Pancreas (tissue), 10 donors: ENCODE data around the gene UBE2J2. TPM values are rescaled to one million over a fixed set of nuclear protein-coding genes. Genes with fewer than 3 reads are reported as not detected.

Experiments used
- ATAC-seq, 4 donors: fragments of 200-7000 bp; cut with Tn5 transposase; one replicate each; pipeline versions ENCODE4 v1.8.0 to v1.9.1; 2020; ENCODE audit warnings: mild to moderate bottlenecking in 4 of 4, moderate library complexity in 4 of 4
- DNase-seq, 6 donors: peaks; one replicate each; pipeline ENCODE4 v3.0.0-alpha.2; 2020
- FAIRE-seq: peaks from 2 replicates; lab custom pipeline; 2012; peaks lifted over from hg19 to GRCh38; lab: Jason Lieb, UNC
- H3K27ac ChIP-seq, 4 donors: fragments of 200-600 bp; sonication (generic); 1 replicate in 3 of 4; 2 replicates in 1 of 4; pipeline versions ENCODE4 v1.5.0 to v1.8.0; 2020
- H3K27me3 ChIP-seq, 4 donors: fragments of 200-600 bp; one replicate each; pipeline ENCODE4 v1.8.0; 2021
- H3K36me3 ChIP-seq, 3 donors: fragments of 200-600 bp; sonication (generic) in 1 of 3; one replicate each; pipeline versions ENCODE4 v1.5.0 to v1.8.0; 2020 to 2021
- H3K4me1 ChIP-seq, 3 donors: fragments of 200-600 bp; one replicate each; pipeline ENCODE4 v1.8.0; 2021
- H3K4me3 ChIP-seq, 4 donors: fragments of 200-600 bp; sonication (generic) in 2 of 4; one replicate each; pipeline versions ENCODE4 v1.5.0 to v1.8.0; 2020 to 2021
- H3K9me3 ChIP-seq, 4 donors: fragments of 200-600 bp; one replicate each; pipeline ENCODE4 v1.8.0; 2021
- WGBS, 2 donors: extraction: QIAGEN DNeasy Blood & Tissue Kit; methylation state at CpG; one replicate each; pipeline ENCODE4 v1.1.7; 2013; 5-methylcytosine and 5-hydroxymethylcytosine counted together
- intact Hi-C, 3 donors: fragments of 100-400 bp; cut with DNase I; formaldehyde crosslinking; loops; one replicate each; pipeline versions ENCODE4 v1.11.1 to v1.14.2; 2022
- polyA plus RNA-seq, 2 donors: library from polyadenylated mRNA; stranded (reverse); fragments of 200-250 nt; gene quantifications; one replicate each; pipeline ENCODE4 v1.2.3, GENCODE V29; 2013
- total RNA-seq, 6 donors: library from RNA; stranded (reverse); fragmentation: NEBNext Ultra II Directional in 4 of 6; extraction: Animal tissue kit (Norgen Biotek cat#: 25700) in 4 of 6; gene quantifications; one replicate each; pipeline versions ENCODE4 v1.2.1 to v1.2.4, GENCODE V29; 2021 to 2023
- TF ChIP-seq, protein P1 (sequence below), 4 donors: fragments of 200-600 bp; sonication (generic) in 3 of 4; IDR thresholded peaks; one replicate each; pipeline versions ENCODE4 v1.5.0 to v1.8.0; 2021; ENCODE audit warnings: antibody characterized with exemption in 4 of 4
- donor health status: healthy with polysubstance abuse.
- donor health status: DM: no; HTN: no; CAD: no; lungs with moderate emphysema.
- donor health status: DM: no; HTN: no; CAD: no.
- donor health status: control.
- donor health status: control.
- donor health status: Bipolar disorder and iron deficiency.
- donor health status: DM: yes; HTN: yes; CAD: no.
- donor health status: DM: no; HTN: no; CAD: no.
- donor health status: DM: no; HTN: no; CAD: no.
- donor health status: DM: yes; HTN: yes; CAD: no.

Gene UBE2J2
- total and polyA plus RNA-seq, 8 donors = 20.8 to 44.5 (median 22.7) TPM

GRCh38 chr1:1310109-1310385, 36.4 kb upstream of the UBE2J2 start:
- Histone ChIP-seq H3K4me1 (peaks cover 7 to 25% (median 19%) of the 10 kb centered on the region in 3 donors), H3K9me3 (no peaks in the 10 kb centered on the region), H3K27me3 (no peaks in the 10 kb centered on the region), H3K27ac (peak overlapping the region in 1 of 4 donors; percentile 97), H3K4me3 (peak overlapping the region in 1 of 4 donors; percentile 86), H3K36me3 (peaks cover 0 to 32% (median 21%) of the 10 kb centered on the region in 3 donors)
- WGBS, 2 donors = 67 to 96% methylated on average over 3 of the region's 3 CpGs
- DNase-seq = no peak
- no peak for FAIRE-seq
- intact Hi-C loops = no loop called here
- no peak for ATAC-seq
- TF ChIP-seq, protein P1, sequence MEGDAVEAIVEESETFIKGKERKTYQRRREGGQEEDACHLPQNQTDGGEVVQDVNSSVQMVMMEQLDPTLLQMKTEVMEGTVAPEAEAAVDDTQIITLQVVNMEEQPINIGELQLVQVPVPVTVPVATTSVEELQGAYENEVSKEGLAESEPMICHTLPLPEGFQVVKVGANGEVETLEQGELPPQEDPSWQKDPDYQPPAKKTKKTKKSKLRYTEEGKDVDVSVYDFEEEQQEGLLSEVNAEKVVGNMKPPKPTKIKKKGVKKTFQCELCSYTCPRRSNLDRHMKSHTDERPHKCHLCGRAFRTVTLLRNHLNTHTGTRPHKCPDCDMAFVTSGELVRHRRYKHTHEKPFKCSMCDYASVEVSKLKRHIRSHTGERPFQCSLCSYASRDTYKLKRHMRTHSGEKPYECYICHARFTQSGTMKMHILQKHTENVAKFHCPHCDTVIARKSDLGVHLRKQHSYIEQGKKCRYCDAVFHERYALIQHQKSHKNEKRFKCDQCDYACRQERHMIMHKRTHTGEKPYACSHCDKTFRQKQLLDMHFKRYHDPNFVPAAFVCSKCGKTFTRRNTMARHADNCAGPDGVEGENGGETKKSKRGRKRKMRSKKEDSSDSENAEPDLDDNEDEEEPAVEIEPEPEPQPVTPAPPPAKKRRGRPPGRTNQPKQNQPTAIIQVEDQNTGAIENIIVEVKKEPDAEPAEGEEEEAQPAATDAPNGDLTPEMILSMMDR (IDR thresholded peaks at IDR 0.05) = no peak

DNA sequence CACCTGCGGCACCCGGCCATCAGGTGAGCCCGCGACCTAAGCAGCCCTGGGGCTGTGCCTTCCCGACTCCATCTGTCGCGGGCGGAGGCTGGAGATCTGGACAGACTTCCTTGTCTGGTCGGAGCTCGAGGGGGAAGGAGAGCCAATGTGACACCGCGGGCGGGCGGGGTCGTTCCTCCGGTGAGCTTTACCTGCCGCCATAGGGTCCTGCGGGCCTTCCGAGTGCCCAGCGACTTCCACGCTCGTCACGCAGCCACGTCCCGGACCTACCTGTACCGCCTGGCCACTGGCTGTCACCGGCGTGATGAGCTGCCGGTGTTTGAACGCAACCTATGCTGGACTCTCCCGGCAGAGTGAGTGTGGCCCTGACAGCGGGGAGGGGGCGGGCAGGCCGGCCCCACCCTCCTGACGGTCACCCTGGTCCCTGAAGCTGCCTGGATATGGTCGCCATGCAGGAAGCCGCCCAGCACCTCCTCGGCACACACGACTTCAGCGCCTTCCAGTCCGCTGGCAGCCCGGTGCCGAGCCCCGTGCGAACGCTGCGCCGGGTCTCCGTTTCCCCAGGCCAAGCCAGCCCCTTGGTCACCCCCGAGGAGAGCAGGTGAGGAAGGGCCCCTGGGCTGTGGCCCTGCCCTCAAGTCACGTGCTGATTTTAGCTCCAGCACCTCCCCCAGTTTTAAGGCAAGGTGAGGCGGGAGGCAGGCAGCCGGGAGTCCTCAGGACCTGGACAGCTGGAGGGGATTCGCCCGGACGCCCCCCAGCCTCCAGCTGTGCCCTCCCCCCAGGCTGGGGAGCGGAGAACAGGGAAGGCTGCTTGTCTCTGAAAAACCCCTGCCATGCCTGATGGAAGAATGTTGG, 35.8 kb upstream of the UBE2J2 start:
- ATAC-seq = peak; percentile 2 to 10 (median 8)
- WGBS, 2 donors = 18 to 28% methylated on average over 54 to 57 of the region's 57 CpGs
- Histone ChIP-seq H3K9me3 (no peaks in the 10 kb centered on the region), H3K4me1 (peaks cover 7 to 26% (median 24%) of the 10 kb centered on the region in 3 donors), H3K4me3 (peak overlapping the region; percentile 56 to 92 (median 84)), H3K27ac (peak overlapping the region; percentile 90 to 97 (median 94)), H3K27me3 (no peaks in the 10 kb centered on the region), H3K36me3 (peaks cover 0 to 27% (median 20%) of the 10 kb centered on the region in 3 donors)
- intact Hi-C loops = no loop called here
- TF ChIP-seq, protein P1 (IDR thresholded peaks at IDR 0.05) = no peak
- no peak for FAIRE-seq
- DNase-seq = peak in 4 of 6 donors; percentile 56 to 78 (median 66)

GRCh38 chr1:1308756-1309250, 35.1 kb upstream of the UBE2J2 start:
- TF ChIP-seq, protein P1 (IDR thresholded peaks at IDR 0.05) = no peak
- Histone ChIP-seq H3K4me1 (peaks cover 7 to 28% (median 24%) of the 10 kb centered on the region in 3 donors), H3K9me3 (no peaks in the 10 kb centered on the region), H3K27me3 (no peaks in the 10 kb centered on the region), H3K4me3 (peak overlapping the region; percentile 56 to 92 (median 84)), H3K36me3 (peaks cover 0 to 21% (median 13%) of the 10 kb centered on the region in 3 donors), H3K27ac (peak overlapping the region; percentile 90 to 97 (median 94))
- intact Hi-C loops = no loop called here
- DNase-seq = peak in 3 of 6 donors; percentile 39 to 79 (median 71)
- FAIRE-seq = no peak
- 0 to 1% methylated on average over 33 to 66 of the region's 66 CpGs for WGBS, 2 donors
- ATAC-seq = peak; percentile 4 to 10 (median 6)

GRCh38 chr1:1307923-1308755, 34.5 kb upstream of the UBE2J2 start, which contains the start of the genes ACAP3 and PUSL1:
Gene ACAP3, minus strand, starts transcription at chr1:1307930. Its CDS starts 115 bp downstream, at chr1:1307815.
Gene PUSL1, plus strand, starts transcription at chr1:1308597. Its CDS starts 47 bp downstream, at chr1:1308644.
- DNase-seq (peak; percentile 81 to 94 (median 89)), FAIRE-seq (no peak)

More at GRCh38 chr1:1307923-1308755, 34.5 kb upstream of the UBE2J2 start, which contains the start of the genes ACAP3 and PUSL1:
- Histone ChIP-seq H3K27ac (peak within 1 kb of the TSS; percentile 90 to 97 (median 94)), H3K27me3 (no peaks in the 10 kb centered on the region), H3K4me3 (peak within 1 kb of the TSS; percentile 57 to 92 (median 84)), H3K4me1 (peaks cover 7 to 28% (median 24%) of the 10 kb centered on the region in 3 donors), H3K9me3 (no peaks in the 10 kb centered on the region), H3K36me3 (peaks cover 0 to 16% (median 8%) of the 10 kb centered on the region in 3 donors)
- peak; percentile 78 to 84 (median 81) for ATAC-seq
- 0% methylated on average over 52 to 130 of the region's 131 CpGs for WGBS, 2 donors
- TF ChIP-seq, protein P1 (IDR thresholded peaks at IDR 0.05) = no peak
- intact Hi-C loops = no loop called here
